OCI-LY1 (cell line): ENCODE results near the gene ST6GALNAC4.

Source experiments
- CTCF ChIP-seq: fragments of 200-600 bp; sonication (generic), shearing (Covaris generic); IDR thresholded peaks from 2 replicates; pipeline ENCODE4 v1.5.1; 2017; ENCODE audit warnings: mild to moderate bottlenecking, antibody characterized with exemption, low read length, moderate library complexity, mixed read lengths
- EZH2 ChIP-seq: fragments of 200-600 bp; sonication (generic), shearing (Covaris generic); IDR thresholded peaks from 2 replicates; pipeline ENCODE4 v1.8.0; 2017; ENCODE audit warnings: borderline replicate concordance, mixed run types, mild to moderate bottlenecking, antibody characterized with exemption, low read length, moderate library complexity, mixed read lengths

GRCh38 chr9:127885508-127886281 is 31.1 kb downstream of the ST6GALNAC4 start:
- no peak for TF ChIP-seq CTCF
- TF ChIP-seq EZH2, result no peak
